ENCODE results near the gene MT1HL1.

DNA sequence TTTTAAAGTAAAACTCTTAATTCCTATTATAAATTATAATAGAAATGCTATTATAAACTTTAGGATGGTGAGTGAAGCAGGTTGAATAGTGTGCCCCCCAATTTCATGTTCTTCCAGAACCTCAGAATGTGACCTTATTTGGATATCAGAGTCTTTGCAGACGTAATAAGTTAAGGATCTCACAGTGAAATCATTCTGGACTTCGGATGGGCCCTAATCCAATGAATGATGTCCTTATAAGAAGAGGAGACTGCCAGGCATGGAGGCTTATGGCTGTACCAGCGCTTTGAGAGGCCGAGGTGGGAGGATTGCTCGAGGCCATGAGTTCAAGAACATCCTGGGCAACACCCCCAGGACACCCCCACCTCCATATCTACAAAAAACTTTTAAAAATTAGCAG, 9.4 kb upstream of the MT1HL1 start:
- TF ChIP-seq CTCF (IDR thresholded peaks at IDR 0.05; ENCODE audit: low read length) = no peak
- TF ChIP-seq EZH2 (optimal IDR thresholded peaks at IDR 0.05; ENCODE audit: low read depth, low read length) = no peak

Data from MM.1S (cell line).